GM12872 (cell line): Measurements from ENCODE around the gene TRIP11.

Source experiments
- CTCF ChIP-seq: IDR thresholded peaks from 3 replicates; pipeline ENCODE4 v1.5.1; 2011; ENCODE audit warnings: low read depth, mild to moderate bottlenecking, low read length, moderate library complexity; ENCODE audit not compliant: insufficient read depth

The TRIP11 gene

GRCh38 chr14:91963465-91963864 lies 76.4 kb downstream of the TRIP11 start:
- TF ChIP-seq CTCF: no peak

GRCh38 chr14:91961297-91962220 lies 78.3 kb downstream of the TRIP11 start:
- no peak for TF ChIP-seq CTCF

DNA sequence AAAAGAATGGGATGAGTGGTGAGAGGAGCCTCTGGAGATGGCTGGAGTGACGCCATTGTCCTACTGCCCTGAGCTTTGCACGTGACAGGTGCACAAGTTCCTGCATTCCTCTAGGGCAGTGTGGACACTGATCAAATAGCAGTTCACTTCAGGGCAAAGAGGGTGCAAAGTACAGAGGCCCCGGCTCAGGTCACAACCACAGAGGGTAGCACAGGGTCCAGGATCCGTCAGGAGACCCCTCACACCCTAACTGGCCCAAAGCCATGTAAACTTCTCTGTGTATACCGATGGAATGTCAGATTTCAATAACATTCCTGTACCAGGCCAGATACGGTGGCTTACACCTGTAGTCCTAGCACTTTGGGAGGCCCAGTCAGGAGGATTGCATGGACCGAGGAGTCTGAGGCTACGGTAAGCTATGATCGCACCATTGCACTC lies 82.0 kb downstream of the TRIP11 start:
- no peak for TF ChIP-seq CTCF

- no peak for TF ChIP-seq CTCF
These were observed 83.2 kb downstream of the TRIP11 start for GRCh38 chr14:91956616-91957015.

DNA sequence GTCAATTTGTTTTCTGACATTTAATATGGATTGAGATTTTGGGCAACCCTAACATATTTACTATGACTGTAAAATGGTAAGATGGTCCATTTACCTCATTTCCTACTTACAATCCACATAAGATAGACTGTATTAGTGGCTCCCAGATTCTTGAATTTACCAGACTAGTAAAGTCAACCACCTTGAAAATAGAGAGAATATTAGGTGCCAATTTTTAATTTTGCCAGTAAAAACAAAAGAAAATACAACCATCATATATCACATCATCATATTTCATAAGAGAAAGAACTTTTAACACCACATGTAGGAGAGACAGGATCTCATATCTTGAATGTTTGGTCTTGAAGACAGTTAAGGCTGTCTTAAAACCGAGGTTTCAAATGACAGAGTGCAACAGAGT lies 84.7 kb downstream of the TRIP11 start:
- TF ChIP-seq CTCF: no peak

- TF ChIP-seq CTCF: no peak
These were observed 86.5 kb downstream of the TRIP11 start for GRCh38 chr14:91953170-91953985.

- TF ChIP-seq CTCF: no peak
These were observed 92.2 kb downstream of the TRIP11 start, which contains the start of gene FBLN5 for GRCh38 chr14:91947475-91948184. FBLN5 (minus strand) TSS chr14:91947694; CDS start chr14:91947229, 465 bp downstream.
